Measurements from ENCODE around the gene KIF19.

The KIF19 gene

GRCh38 chr17:74343526-74344284, 17.7 kb downstream of the KIF19 start:
- no peak for DNase-seq (ENCODE audit: low read depth)
- TF ChIP-seq CTCF (IDR thresholded peaks at IDR 0.05; ENCODE audit: low read depth, low read length, missing control alignments) = no peak
- no peak overlapping the region for H3K4me3 ChIP-seq (ENCODE audit: low read depth, low read length)

- no peak overlapping the region for H3K4me3 ChIP-seq (ENCODE audit: low read depth, low read length)
- DNase-seq (ENCODE audit: low read depth) = no peak
- TF ChIP-seq CTCF (IDR thresholded peaks at IDR 0.05; ENCODE audit: low read depth, low read length, missing control alignments) = no peak
These were observed 18.6 kb downstream of the KIF19 start for GRCh38 chr17:74344658-74345057.

- DNase-seq (ENCODE audit: low read depth) = no peak
- no peak overlapping the region for H3K4me3 ChIP-seq (ENCODE audit: low read depth, low read length)
- no peak for TF ChIP-seq CTCF (IDR thresholded peaks at IDR 0.05; ENCODE audit: low read depth, low read length, missing control alignments)
These were observed 19.6 kb downstream of the KIF19 start for GRCh38 chr17:74345433-74346241.

GRCh38 chr17:74347646-74348045, 21.6 kb downstream of the KIF19 start:
- no peak for DNase-seq (ENCODE audit: low read depth)
- TF ChIP-seq CTCF (IDR thresholded peaks at IDR 0.05; ENCODE audit: low read depth, low read length, missing control alignments) = no peak
- no peak overlapping the region for H3K4me3 ChIP-seq (ENCODE audit: low read depth, low read length)

GRCh38 chr17:74349120-74349519, 23.1 kb downstream of the KIF19 start:
- no peak overlapping the region for H3K4me3 ChIP-seq (ENCODE audit: low read depth, low read length)
- no peak for TF ChIP-seq CTCF (IDR thresholded peaks at IDR 0.05; ENCODE audit: low read depth, low read length, missing control alignments)
- no peak for DNase-seq (ENCODE audit: low read depth)

GRCh38 chr17:74350486-74350885, 24.5 kb downstream of the KIF19 start:
- DNase-seq (ENCODE audit: low read depth) = no peak
- no peak for TF ChIP-seq CTCF (IDR thresholded peaks at IDR 0.05; ENCODE audit: low read depth, low read length, missing control alignments)
- no peak overlapping the region for H3K4me3 ChIP-seq (ENCODE audit: low read depth, low read length)

Data from GM12864 (cell line).